Measurements from ENCODE around the gene ISL2. TPM values are rescaled to one million over a fixed set of nuclear protein-coding genes. Genes with fewer than 3 reads are reported as not detected.
A peak's percentile ranks its signal among the peaks of the same experiment; 100 is the strongest.

Gene ISL2
- total and polyA plus RNA-seq, 2 of the 13 experiments (the other 11 are each of a cell fraction or from before 2014, with no cell fraction given) = 4.3 to 5.1 TPM

DNA sequence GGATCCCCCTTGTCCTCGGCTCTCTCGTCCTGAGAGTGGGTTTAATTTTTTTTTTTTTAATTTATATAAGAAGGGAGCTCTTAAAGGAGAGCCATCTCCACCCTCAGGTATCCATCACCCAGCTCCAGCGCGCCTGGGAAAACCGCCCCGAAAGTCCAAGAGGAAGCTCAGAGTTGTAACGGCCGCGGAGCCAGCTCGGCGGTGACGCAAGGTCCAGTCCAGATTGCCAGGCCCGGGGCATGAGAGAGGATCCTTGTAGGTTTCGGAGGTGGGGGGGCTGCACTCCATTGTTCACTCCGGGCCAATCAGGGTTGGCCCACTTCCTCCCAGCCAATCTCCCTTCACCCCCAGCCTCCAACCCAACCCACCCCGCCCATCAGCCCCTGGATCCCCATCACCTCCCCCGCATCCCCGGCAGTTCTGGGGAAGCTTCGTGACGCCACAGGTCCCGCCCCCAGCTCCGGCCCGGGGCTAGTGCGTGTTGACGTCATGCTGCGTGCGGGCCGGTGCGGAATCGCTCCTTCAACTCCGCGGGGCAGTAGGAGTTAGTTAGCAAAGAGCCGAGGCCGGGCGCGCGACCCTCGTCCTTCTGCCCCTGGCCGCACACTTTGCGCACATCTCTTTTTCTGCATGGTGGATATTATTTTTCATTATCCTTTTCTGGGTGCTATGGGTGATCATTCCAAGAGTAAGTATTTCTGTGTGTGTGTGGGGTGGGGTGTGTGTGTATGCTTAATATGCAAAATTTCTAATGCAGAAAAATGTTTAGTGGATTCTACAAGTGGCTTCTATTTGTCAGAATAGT, at the start of gene ISL2 (continued):
- TF ChIP-seq, protein P1, sequence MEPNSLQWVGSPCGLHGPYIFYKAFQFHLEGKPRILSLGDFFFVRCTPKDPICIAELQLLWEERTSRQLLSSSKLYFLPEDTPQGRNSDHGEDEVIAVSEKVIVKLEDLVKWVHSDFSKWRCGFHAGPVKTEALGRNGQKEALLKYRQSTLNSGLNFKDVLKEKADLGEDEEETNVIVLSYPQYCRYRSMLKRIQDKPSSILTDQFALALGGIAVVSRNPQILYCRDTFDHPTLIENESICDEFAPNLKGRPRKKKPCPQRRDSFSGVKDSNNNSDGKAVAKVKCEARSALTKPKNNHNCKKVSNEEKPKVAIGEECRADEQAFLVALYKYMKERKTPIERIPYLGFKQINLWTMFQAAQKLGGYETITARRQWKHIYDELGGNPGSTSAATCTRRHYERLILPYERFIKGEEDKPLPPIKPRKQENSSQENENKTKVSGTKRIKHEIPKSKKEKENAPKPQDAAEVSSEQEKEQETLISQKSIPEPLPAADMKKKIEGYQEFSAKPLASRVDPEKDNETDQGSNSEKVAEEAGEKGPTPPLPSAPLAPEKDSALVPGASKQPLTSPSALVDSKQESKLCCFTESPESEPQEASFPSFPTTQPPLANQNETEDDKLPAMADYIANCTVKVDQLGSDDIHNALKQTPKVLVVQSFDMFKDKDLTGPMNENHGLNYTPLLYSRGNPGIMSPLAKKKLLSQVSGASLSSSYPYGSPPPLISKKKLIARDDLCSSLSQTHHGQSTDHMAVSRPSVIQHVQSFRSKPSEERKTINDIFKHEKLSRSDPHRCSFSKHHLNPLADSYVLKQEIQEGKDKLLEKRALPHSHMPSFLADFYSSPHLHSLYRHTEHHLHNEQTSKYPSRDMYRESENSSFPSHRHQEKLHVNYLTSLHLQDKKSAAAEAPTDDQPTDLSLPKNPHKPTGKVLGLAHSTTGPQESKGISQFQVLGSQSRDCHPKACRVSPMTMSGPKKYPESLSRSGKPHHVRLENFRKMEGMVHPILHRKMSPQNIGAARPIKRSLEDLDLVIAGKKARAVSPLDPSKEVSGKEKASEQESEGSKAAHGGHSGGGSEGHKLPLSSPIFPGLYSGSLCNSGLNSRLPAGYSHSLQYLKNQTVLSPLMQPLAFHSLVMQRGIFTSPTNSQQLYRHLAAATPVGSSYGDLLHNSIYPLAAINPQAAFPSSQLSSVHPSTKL (CRISPR knock-in tag; IDR thresholded peaks at IDR 0.05) = peak; percentile 42
- TF ChIP-seq, protein P2, sequence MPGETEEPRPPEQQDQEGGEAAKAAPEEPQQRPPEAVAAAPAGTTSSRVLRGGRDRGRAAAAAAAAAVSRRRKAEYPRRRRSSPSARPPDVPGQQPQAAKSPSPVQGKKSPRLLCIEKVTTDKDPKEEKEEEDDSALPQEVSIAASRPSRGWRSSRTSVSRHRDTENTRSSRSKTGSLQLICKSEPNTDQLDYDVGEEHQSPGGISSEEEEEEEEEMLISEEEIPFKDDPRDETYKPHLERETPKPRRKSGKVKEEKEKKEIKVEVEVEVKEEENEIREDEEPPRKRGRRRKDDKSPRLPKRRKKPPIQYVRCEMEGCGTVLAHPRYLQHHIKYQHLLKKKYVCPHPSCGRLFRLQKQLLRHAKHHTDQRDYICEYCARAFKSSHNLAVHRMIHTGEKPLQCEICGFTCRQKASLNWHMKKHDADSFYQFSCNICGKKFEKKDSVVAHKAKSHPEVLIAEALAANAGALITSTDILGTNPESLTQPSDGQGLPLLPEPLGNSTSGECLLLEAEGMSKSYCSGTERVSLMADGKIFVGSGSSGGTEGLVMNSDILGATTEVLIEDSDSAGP (CRISPR knock-in tag; IDR thresholded peaks at IDR 0.05; ENCODE audit: borderline replicate concordance) = peak; percentile 52
- TF ChIP-seq AGO2 (optimal IDR thresholded peaks at IDR 0.05; ENCODE audit: low read depth, low read length) = no peak
- peak; percentile 50; the same call in 1 of the 2 replicates for TF ChIP-seq GATAD2A (CRISPR knock-in tag; IDR thresholded peaks at IDR 0.05)
- TF ChIP-seq PITX1 (CRISPR knock-in tag; IDR thresholded peaks at IDR 0.05) = peak; percentile 48; the same call in 1 of the 2 replicates
- no peak for TF ChIP-seq ADNP (CRISPR knock-in tag; IDR thresholded peaks at IDR 0.05)
- no peak for TF ChIP-seq ZNF136 (CRISPR knock-in tag; IDR thresholded peaks at IDR 0.05; ENCODE audit: low read depth)
- TF ChIP-seq KDM4B (CRISPR knock-in tag; IDR thresholded peaks at IDR 0.05) = no peak
- TF ChIP-seq, protein P3, sequence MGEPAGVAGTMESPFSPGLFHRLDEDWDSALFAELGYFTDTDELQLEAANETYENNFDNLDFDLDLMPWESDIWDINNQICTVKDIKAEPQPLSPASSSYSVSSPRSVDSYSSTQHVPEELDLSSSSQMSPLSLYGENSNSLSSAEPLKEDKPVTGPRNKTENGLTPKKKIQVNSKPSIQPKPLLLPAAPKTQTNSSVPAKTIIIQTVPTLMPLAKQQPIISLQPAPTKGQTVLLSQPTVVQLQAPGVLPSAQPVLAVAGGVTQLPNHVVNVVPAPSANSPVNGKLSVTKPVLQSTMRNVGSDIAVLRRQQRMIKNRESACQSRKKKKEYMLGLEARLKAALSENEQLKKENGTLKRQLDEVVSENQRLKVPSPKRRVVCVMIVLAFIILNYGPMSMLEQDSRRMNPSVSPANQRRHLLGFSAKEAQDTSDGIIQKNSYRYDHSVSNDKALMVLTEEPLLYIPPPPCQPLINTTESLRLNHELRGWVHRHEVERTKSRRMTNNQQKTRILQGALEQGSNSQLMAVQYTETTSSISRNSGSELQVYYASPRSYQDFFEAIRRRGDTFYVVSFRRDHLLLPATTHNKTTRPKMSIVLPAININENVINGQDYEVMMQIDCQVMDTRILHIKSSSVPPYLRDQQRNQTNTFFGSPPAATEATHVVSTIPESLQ (CRISPR knock-in tag; conservative IDR thresholded peaks at IDR 0.05) = no peak
- peak; percentile 27; the same call in 1 of the 2 replicates for TF ChIP-seq NCOA2 (CRISPR knock-in tag; IDR thresholded peaks at IDR 0.05)
- peak; percentile 72 for TF ChIP-seq TEAD3 (CRISPR knock-in tag; optimal IDR thresholded peaks at IDR 0.05; ENCODE audit: borderline replicate concordance)
- TF ChIP-seq ZNF616 (CRISPR knock-in tag; IDR thresholded peaks at IDR 0.05; ENCODE audit: low read depth) = 0 out of 2 replicates have a peak, but pooled peaks have one; percentile 50
- TF ChIP-seq, protein P4, sequence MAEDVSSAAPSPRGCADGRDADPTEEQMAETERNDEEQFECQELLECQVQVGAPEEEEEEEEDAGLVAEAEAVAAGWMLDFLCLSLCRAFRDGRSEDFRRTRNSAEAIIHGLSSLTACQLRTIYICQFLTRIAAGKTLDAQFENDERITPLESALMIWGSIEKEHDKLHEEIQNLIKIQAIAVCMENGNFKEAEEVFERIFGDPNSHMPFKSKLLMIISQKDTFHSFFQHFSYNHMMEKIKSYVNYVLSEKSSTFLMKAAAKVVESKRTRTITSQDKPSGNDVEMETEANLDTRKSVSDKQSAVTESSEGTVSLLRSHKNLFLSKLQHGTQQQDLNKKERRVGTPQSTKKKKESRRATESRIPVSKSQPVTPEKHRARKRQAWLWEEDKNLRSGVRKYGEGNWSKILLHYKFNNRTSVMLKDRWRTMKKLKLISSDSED (CRISPR knock-in tag; IDR thresholded peaks at IDR 0.05) = no peak
- TF ChIP-seq PCBP2 (optimal IDR thresholded peaks at IDR 0.05; ENCODE audit: low read depth, low read length, poor library complexity, severe bottlenecking) = no peak
- peak; percentile 75; the same call in 1 of the 2 replicates for TF ChIP-seq MYC (CRISPR knock-in tag; IDR thresholded peaks at IDR 0.05; ENCODE audit: borderline replicate concordance)
- TF ChIP-seq EED (CRISPR knock-in tag; IDR thresholded peaks at IDR 0.05) = no peak
- peak; percentile 82 for TF ChIP-seq GFI1 (CRISPR knock-in tag; IDR thresholded peaks at IDR 0.05; ENCODE audit: borderline replicate concordance)
- TF ChIP-seq, protein P5, sequence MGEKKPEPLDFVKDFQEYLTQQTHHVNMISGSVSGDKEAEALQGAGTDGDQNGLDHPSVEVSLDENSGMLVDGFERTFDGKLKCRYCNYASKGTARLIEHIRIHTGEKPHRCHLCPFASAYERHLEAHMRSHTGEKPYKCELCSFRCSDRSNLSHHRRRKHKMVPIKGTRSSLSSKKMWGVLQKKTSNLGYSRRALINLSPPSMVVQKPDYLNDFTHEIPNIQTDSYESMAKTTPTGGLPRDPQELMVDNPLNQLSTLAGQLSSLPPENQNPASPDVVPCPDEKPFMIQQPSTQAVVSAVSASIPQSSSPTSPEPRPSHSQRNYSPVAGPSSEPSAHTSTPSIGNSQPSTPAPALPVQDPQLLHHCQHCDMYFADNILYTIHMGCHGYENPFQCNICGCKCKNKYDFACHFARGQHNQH (CRISPR knock-in tag; IDR thresholded peaks at IDR 0.05) = peak; percentile 76
- TF ChIP-seq ZNF431 (CRISPR knock-in tag; IDR thresholded peaks at IDR 0.05; ENCODE audit: borderline replicate concordance, low read depth) = no peak
